ENCODE data around the gene ICAM5. TPM values are rescaled to one million over a fixed set of nuclear protein-coding genes. Genes with fewer than 3 reads are reported as not detected.
A peak's percentile ranks its signal among the peaks of the same experiment; 100 is the strongest.
"Not testable (repeated sequence)": the region's sequence is repeated elsewhere in the genome, so short reads cannot be mapped to it uniquely, and the experiment has no call there.

The ICAM5 gene
- total RNA-seq, 2 donors from 2014 or later: 7.1 TPM; not detected in 1

DNA sequence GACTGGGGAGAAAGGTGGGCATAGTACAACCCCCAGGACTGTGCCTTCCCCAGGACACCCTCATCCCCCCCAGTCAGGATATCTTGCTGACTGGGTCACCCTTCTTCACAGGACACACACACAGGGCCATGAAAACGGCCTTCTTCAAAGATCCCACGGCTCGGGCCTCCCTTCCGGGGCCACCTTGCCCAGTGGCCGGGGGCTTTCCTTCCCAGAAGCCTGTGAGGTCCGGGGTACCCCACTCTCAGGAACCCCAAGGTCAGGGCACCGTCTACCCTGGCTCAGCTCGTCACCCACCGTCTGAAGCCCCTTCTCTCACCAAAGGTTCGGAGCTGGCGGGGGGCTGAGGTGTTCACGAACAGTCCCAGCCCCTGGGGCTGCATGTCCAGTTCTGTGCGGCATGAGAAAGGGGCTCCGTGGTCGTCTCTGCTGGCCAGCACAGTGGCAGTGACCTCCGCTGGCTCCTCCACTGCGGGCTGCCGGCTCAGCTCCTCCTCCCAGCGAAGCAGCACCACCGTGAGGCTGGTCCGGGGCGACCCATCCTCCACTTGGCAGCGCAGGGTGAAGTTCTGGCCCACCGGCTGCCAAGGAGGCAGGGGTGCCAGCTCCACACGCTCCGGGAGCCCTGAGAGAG is 45.7 kb downstream of the ICAM5 start:
- intact Hi-C loops (cut with DNase I): no loop called here
- Histone ChIP-seq H3K27me3 (replicated peaks; ENCODE audit: insufficient read depth) (no peaks in the 10 kb centered on the region), H3K4me1 (replicated peaks) (peaks cover 13% of the 10 kb centered on the region), H3K36me3 (no peaks in the 10 kb centered on the region), H3K27ac (peak overlapping the region; percentile 87 to 92), H3K4me3 (peak overlapping the region in 1 of 2 donors; percentile 81), H3K9me3 (no peaks in the 10 kb centered on the region)
- 65% methylated on average over 24 of the region's 26 CpGs for WGBS
- DNase-seq (ENCODE audit: low spot score): no peak
- TF ChIP-seq, protein P1, sequence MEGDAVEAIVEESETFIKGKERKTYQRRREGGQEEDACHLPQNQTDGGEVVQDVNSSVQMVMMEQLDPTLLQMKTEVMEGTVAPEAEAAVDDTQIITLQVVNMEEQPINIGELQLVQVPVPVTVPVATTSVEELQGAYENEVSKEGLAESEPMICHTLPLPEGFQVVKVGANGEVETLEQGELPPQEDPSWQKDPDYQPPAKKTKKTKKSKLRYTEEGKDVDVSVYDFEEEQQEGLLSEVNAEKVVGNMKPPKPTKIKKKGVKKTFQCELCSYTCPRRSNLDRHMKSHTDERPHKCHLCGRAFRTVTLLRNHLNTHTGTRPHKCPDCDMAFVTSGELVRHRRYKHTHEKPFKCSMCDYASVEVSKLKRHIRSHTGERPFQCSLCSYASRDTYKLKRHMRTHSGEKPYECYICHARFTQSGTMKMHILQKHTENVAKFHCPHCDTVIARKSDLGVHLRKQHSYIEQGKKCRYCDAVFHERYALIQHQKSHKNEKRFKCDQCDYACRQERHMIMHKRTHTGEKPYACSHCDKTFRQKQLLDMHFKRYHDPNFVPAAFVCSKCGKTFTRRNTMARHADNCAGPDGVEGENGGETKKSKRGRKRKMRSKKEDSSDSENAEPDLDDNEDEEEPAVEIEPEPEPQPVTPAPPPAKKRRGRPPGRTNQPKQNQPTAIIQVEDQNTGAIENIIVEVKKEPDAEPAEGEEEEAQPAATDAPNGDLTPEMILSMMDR (IDR thresholded peaks at IDR 0.05): no peak
- TF ChIP-seq POLR2A (IDR thresholded peaks at IDR 0.05) (no peak), POLR2AphosphoS5 (IDR thresholded peaks at IDR 0.05) (no peak)

DNA sequence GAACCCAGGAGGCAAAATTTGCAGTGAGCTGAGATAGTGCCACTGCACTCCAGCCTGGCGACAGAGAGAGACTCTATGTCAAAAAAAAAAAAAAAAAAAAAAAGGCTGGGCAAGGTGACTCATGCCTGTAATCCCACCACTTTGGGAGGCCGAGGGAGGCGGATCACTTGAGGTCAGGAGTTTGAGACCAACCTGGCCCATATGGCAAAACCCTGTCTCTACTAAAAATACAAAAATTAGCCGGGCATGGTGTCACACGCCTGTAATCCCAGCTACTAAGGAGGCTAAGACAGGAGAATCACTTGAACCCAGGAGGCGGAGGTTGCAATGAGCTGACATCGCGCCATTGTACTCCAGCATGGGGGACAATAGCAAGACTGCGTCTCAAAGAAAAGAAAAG is 47.0 kb downstream of the ICAM5 start:
- intact Hi-C loops (cut with DNase I); H3K9me3 ChIP-seq; H3K27ac ChIP-seq; H3K4me3 ChIP-seq; DNase-seq (ENCODE audit: low spot score); H3K36me3 ChIP-seq; H3K27me3 ChIP-seq (replicated peaks; ENCODE audit: insufficient read depth): not testable (repeated sequence)
- WGBS: 94% methylated on average over 9 of the region's 9 CpGs
- H3K4me1 ChIP-seq (replicated peaks): peaks cover 13% of the 10 kb centered on the region

DNA sequence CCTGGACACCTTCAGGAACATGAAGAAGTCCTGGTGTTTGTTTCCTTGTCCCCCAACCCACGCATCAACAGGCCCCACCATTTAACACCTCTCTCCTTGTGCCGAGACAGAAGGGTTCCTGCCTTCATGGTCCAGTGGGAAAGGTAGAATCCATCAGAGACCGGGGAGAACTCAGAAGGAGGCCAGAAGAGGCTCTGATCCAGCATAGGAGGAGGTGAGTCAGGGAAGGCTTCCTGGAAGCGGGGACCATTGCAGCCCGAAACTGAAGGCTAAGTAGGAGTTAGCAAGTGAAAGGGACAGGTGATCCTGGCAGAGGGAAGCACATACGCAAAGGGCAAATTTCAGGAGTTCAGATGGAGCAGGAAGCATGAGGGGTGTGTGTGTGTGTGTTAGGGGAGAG is 49.2 kb downstream of the ICAM5 start:
- no peaks in the 10 kb centered on the region for H3K9me3 ChIP-seq
- TF ChIP-seq POLR2AphosphoS5 (IDR thresholded peaks at IDR 0.05) (no peak), POLR2A (IDR thresholded peaks at IDR 0.05) (no peak)
- TF ChIP-seq, protein P1 (IDR thresholded peaks at IDR 0.05): no peak
- no peak for DNase-seq (ENCODE audit: low spot score)
- peaks cover 2% of the 10 kb centered on the region for H3K4me1 ChIP-seq (replicated peaks)
- intact Hi-C loops (cut with DNase I): no loop called here
- no peaks in the 10 kb centered on the region for H3K36me3 ChIP-seq
- WGBS: 82% methylated on average over 6 of the region's 6 CpGs
- H3K27me3 ChIP-seq (replicated peaks; ENCODE audit: insufficient read depth): no peaks in the 10 kb centered on the region
- H3K27ac ChIP-seq: no peak overlapping the region
- H3K4me3 ChIP-seq: no peak overlapping the region

DNA sequence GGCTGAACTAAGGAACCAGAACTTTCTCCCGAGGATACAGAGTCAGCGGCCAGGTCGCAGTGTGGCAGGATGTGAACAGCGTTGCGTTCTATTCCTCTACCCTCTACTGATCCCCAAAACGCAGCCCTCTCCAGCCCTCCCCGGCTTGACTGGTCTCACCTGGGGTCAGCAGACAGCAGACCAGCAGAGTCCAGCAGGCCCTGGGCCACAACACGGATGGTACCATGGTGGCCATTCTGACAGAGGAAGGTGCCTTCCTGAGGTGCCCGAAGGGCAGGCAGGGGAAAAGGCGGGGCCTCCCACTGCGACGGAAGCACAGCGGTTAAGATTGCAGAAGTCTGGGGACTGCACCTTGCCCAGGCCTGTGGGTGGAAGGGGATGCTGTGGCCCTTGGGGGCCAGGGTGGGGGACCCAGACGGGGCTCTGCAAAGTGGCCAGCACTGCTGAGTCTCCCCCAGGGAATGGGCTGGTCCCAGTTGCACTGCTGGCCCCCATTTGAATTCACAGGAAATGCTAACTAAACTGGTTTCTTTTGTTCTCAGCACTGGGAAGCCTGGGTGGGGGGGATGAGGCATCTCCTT is 49.7 kb downstream of the ICAM5 start, which contains the start of gene ICAM3:
ICAM3 (minus strand) TSS at position 245 of the 581 bp plus-strand sequence; CDS start at position 235, 10 bp downstream.
- no peaks in the 10 kb centered on the region for H3K36me3 ChIP-seq
- intact Hi-C loops (cut with DNase I): no loop called here
- WGBS: 69% methylated on average over 14 of the region's 14 CpGs
- H3K27me3 ChIP-seq (replicated peaks; ENCODE audit: insufficient read depth): no peaks in the 10 kb centered on the region
- no peaks in the 10 kb centered on the region for H3K9me3 ChIP-seq
- H3K4me3 ChIP-seq: no peak within 1 kb of the TSS
- no peak within 1 kb of the TSS for H3K27ac ChIP-seq
- peaks cover 2% of the 10 kb centered on the region for H3K4me1 ChIP-seq (replicated peaks)
- TF ChIP-seq POLR2AphosphoS5 (IDR thresholded peaks at IDR 0.05) (no peak), POLR2A (IDR thresholded peaks at IDR 0.05) (no peak)
- TF ChIP-seq, protein P1 (IDR thresholded peaks at IDR 0.05): no peak
- DNase-seq (ENCODE audit: low spot score): no peak

DNA sequence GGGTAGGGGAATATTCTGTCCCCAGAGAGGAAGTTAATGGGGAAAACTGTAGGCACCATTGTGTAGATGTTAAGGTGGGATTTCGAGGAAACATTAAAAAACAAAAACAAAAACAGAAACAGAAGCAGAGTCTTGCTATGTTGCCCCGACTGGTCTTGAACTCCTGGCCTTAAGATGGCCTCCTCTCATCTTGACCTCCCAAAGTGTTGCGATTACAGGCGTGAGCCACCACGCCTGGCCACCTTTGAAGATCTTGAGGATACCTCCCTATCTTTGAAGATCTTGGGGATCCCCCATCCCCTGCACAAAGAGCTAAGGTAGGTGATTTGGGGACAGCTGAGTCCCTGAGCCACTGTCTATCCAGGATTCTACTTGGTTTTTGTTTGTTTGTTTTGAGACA is 50.2 kb downstream of the ICAM5 start:
- no peak overlapping the region for H3K27ac ChIP-seq
- no peaks in the 10 kb centered on the region for H3K36me3 ChIP-seq
- DNase-seq (ENCODE audit: low spot score): no peak
- H3K4me1 ChIP-seq (replicated peaks): peaks cover 2% of the 10 kb centered on the region
- no peak overlapping the region for H3K4me3 ChIP-seq
- H3K9me3 ChIP-seq: no peaks in the 10 kb centered on the region
- TF ChIP-seq, protein P1 (IDR thresholded peaks at IDR 0.05): no peak
- TF ChIP-seq POLR2AphosphoS5 (IDR thresholded peaks at IDR 0.05) (no peak), POLR2A (IDR thresholded peaks at IDR 0.05) (no peak)
- WGBS: 89% methylated on average over 5 of the region's 5 CpGs
- intact Hi-C loops (cut with DNase I): no loop called here
- H3K27me3 ChIP-seq (replicated peaks; ENCODE audit: insufficient read depth): no peaks in the 10 kb centered on the region

Data from prostate gland (tissue), 2 donors.